ENCODE data around the gene TXNL4A. TPM values are rescaled to one million over a fixed set of nuclear protein-coding genes. Genes with fewer than 3 reads are reported as not detected.

Gene TXNL4A
- total RNA-seq, 1 donor from 2014 or later, result 40.1 TPM

- DNase-seq (ENCODE audit: low read depth), result no peak
Measured at GRCh38 chr18:79948719-79949411, 39.5 kb downstream of the TXNL4A start.

GRCh38 chr18:79947881-79948610 is 40.3 kb downstream of the TXNL4A start:
- peak; percentile 18 for DNase-seq (ENCODE audit: low read depth)

GRCh38 chr18:79947054-79947755 is 41.2 kb downstream of the TXNL4A start:
- no peak for DNase-seq (ENCODE audit: low read depth)

- no peak for DNase-seq (ENCODE audit: low read depth)
Measured at GRCh38 chr18:79945118-79946042, 43.0 kb downstream of the TXNL4A start.

GRCh38 chr18:79944746-79945117 is 43.6 kb downstream of the TXNL4A start:
- DNase-seq (ENCODE audit: low read depth), result no peak

GRCh38 chr18:79944126-79944731 is 44.1 kb downstream of the TXNL4A start:
- DNase-seq (ENCODE audit: low read depth), result no peak

- DNase-seq (ENCODE audit: low read depth), result no peak
Measured at GRCh38 chr18:79943608-79944125, 44.7 kb downstream of the TXNL4A start.

- no peak for DNase-seq (ENCODE audit: low read depth)
Measured at GRCh38 chr18:79942786-79943607, 45.4 kb downstream of the TXNL4A start.

GRCh38 chr18:79942211-79942610 is 46.2 kb downstream of the TXNL4A start:
- DNase-seq (ENCODE audit: low read depth), result no peak

GRCh38 chr18:79941473-79942119 is 46.8 kb downstream of the TXNL4A start:
- no peak for DNase-seq (ENCODE audit: low read depth)

GRCh38 chr18:79940814-79941472 is 47.4 kb downstream of the TXNL4A start:
- DNase-seq (ENCODE audit: low read depth), result no peak

GRCh38 chr18:79940126-79940813 is 48.1 kb downstream of the TXNL4A start:
- DNase-seq (ENCODE audit: low read depth), result no peak

GRCh38 chr18:79939096-79939495 is 49.3 kb downstream of the TXNL4A start:
- no peak for DNase-seq (ENCODE audit: low read depth)

- no peak for DNase-seq (ENCODE audit: low read depth)
Measured at GRCh38 chr18:79938196-79938595, 50.2 kb downstream of the TXNL4A start.

GRCh38 chr18:79937103-79937860 is 51.1 kb downstream of the TXNL4A start:
- DNase-seq (ENCODE audit: low read depth), result no peak

- DNase-seq (ENCODE audit: low read depth), result no peak
Measured at GRCh38 chr18:79936641-79937040, 51.7 kb downstream of the TXNL4A start.

- DNase-seq (ENCODE audit: low read depth), result no peak
Measured at GRCh38 chr18:79935925-79936324, 52.4 kb downstream of the TXNL4A start.

GRCh38 chr18:79935499-79935898 is 52.9 kb downstream of the TXNL4A start:
- no peak for DNase-seq (ENCODE audit: low read depth)
